B cell (primary cell): ENCODE results near the gene OR8D1.

Experiments used
- CTCF ChIP-seq: fragments of 200-600 bp; IDR thresholded peaks from one replicate; pipeline ENCODE4 v1.8.0; 2022; ENCODE audit warnings: antibody characterized with exemption, mild to moderate bottlenecking
- EZH2 ChIP-seq: IDR thresholded peaks from 2 replicates; pipeline ENCODE4 v1.6.1; 2012; ENCODE audit warnings: borderline replicate concordance, low read depth, mild to moderate bottlenecking, moderate library complexity, low read length; ENCODE audit not compliant: insufficient read depth, poor library complexity, severe bottlenecking

GRCh38 chr11:124296016-124296415 lies 17.7 kb downstream of the OR8D1 start:
- no peak for TF ChIP-seq CTCF
- TF ChIP-seq EZH2 = no peak
